Measurements from ENCODE around the gene NECTIN4. TPM values are rescaled to one million over a fixed set of nuclear protein-coding genes. Genes with fewer than 3 reads are reported as not detected.

The NECTIN4 gene
- total RNA-seq, 1 donor, result under 0.01 TPM

GRCh38 chr1:161111117-161111516, 21.8 kb upstream of the NECTIN4 start:
- H3K36me3 ChIP-seq (ENCODE audit: insufficient read depth, low read length), result peaks cover 5% of the 10 kb centered on the region
- no peaks in the 10 kb centered on the region for H3K27me3 ChIP-seq (ENCODE audit: insufficient read depth, low read length)
- H3K4me3 ChIP-seq (ENCODE audit: insufficient read depth, low read length), result no peak overlapping the region
- H3K4me1 ChIP-seq (ENCODE audit: insufficient read depth, low read length), result peaks cover 26% of the 10 kb centered on the region
- H3K9me3 ChIP-seq (ENCODE audit: low read depth, low read length), result no peaks in the 10 kb centered on the region
- no peak overlapping the region for H3K27ac ChIP-seq (ENCODE audit: low read depth, low read length)
- no peak for DNase-seq (ENCODE audit: insufficient read length, low spot score, missing footprints)
- H4K20me1 ChIP-seq (ENCODE audit: insufficient read depth, low read length), result peaks cover 57% of the 10 kb centered on the region
- peaks cover 95% of the 10 kb centered on the region for H3K79me2 ChIP-seq (ENCODE audit: insufficient read depth, low read length)
- no peak overlapping the region for H2AFZ ChIP-seq (ENCODE audit: low read length)
- TF ChIP-seq CTCF (IDR thresholded peaks at IDR 0.05; ENCODE audit: extremely low read depth, low read depth, low read length), result no peak
- no peak overlapping the region for H3K4me2 ChIP-seq (ENCODE audit: insufficient read depth, low read length)

- no peak for TF ChIP-seq CTCF (IDR thresholded peaks at IDR 0.05; ENCODE audit: extremely low read depth, low read depth, low read length)
- H3K4me1 ChIP-seq (ENCODE audit: insufficient read depth, low read length), result no peaks in the 10 kb centered on the region
- H4K20me1 ChIP-seq (ENCODE audit: insufficient read depth, low read length), result peaks cover 35% of the 10 kb centered on the region
- peaks cover 85% of the 10 kb centered on the region for H3K79me2 ChIP-seq (ENCODE audit: insufficient read depth, low read length)
- no peak for DNase-seq (ENCODE audit: insufficient read length, low spot score, missing footprints)
- no peak overlapping the region for H3K4me2 ChIP-seq (ENCODE audit: insufficient read depth, low read length)
- no peaks in the 10 kb centered on the region for H3K9me3 ChIP-seq (ENCODE audit: low read depth, low read length)
- H2AFZ ChIP-seq (ENCODE audit: low read length), result no peak overlapping the region
- no peaks in the 10 kb centered on the region for H3K27me3 ChIP-seq (ENCODE audit: insufficient read depth, low read length)
- no peak overlapping the region for H3K4me3 ChIP-seq (ENCODE audit: insufficient read depth, low read length)
- H3K27ac ChIP-seq (ENCODE audit: low read depth, low read length), result no peak overlapping the region
- H3K36me3 ChIP-seq (ENCODE audit: insufficient read depth, low read length), result peaks cover 19% of the 10 kb centered on the region
These were observed 17.1 kb upstream of the NECTIN4 start for GRCh38 chr1:161106431-161106830.

- Histone ChIP-seq H3K36me3 (ENCODE audit: insufficient read depth, low read length) (peaks cover 25% of the 10 kb centered on the region), H4K20me1 (ENCODE audit: insufficient read depth, low read length) (peaks cover 15% of the 10 kb centered on the region)
- TF ChIP-seq CTCF (IDR thresholded peaks at IDR 0.05; ENCODE audit: extremely low read depth, low read depth, low read length), result no peak
These were observed 11.2 kb upstream of the NECTIN4 start for GRCh38 chr1:161100556-161100955.

GRCh38 chr1:161099090-161099802, 9.9 kb upstream of the NECTIN4 start:
- Histone ChIP-seq H3K36me3 (ENCODE audit: insufficient read depth, low read length) (peaks cover 25% of the 10 kb centered on the region), H3K4me1 (ENCODE audit: insufficient read depth, low read length) (peaks cover 13% of the 10 kb centered on the region), H3K4me2 (ENCODE audit: insufficient read depth, low read length) (peak overlapping the region; percentile 100), H4K20me1 (ENCODE audit: insufficient read depth, low read length) (peaks cover 11% of the 10 kb centered on the region), H3K27ac (ENCODE audit: low read depth, low read length) (no peak overlapping the region), H3K79me2 (ENCODE audit: insufficient read depth, low read length) (peaks cover 18% of the 10 kb centered on the region), H2AFZ (ENCODE audit: low read length) (no peak overlapping the region), H3K9me3 (ENCODE audit: low read depth, low read length) (no peaks in the 10 kb centered on the region), H3K27me3 (ENCODE audit: insufficient read depth, low read length) (no peaks in the 10 kb centered on the region), H3K4me3 (ENCODE audit: insufficient read depth, low read length) (no peak overlapping the region)
- no peak for DNase-seq (ENCODE audit: insufficient read length, low spot score, missing footprints)
- no peak for TF ChIP-seq CTCF (IDR thresholded peaks at IDR 0.05; ENCODE audit: extremely low read depth, low read depth, low read length)

More at GRCh38 chr1:161100556-161100955, 11.2 kb upstream of the NECTIN4 start:
- H3K4me1 ChIP-seq (ENCODE audit: insufficient read depth, low read length), result peaks cover 13% of the 10 kb centered on the region
- H3K4me3 ChIP-seq (ENCODE audit: insufficient read depth, low read length), result no peak overlapping the region
- peaks cover 31% of the 10 kb centered on the region for H3K79me2 ChIP-seq (ENCODE audit: insufficient read depth, low read length)
- no peaks in the 10 kb centered on the region for H3K27me3 ChIP-seq (ENCODE audit: insufficient read depth, low read length)
- no peak overlapping the region for H3K27ac ChIP-seq (ENCODE audit: low read depth, low read length)
- H3K4me2 ChIP-seq (ENCODE audit: insufficient read depth, low read length), result no peak overlapping the region
- no peaks in the 10 kb centered on the region for H3K9me3 ChIP-seq (ENCODE audit: low read depth, low read length)
- H2AFZ ChIP-seq (ENCODE audit: low read length), result no peak overlapping the region
- DNase-seq (ENCODE audit: insufficient read length, low spot score, missing footprints), result no peak
